Activated CD4-positive, alpha-beta T cell treated with anti-CD3 and anti-CD28 coated beads, Interleukin-2, Interleukin-4, amounts not matched to agents 100 ng/mL and 50 ng/mL, durations not matched to agents 16 hours and 8 hours (primary cell): ENCODE measurements around the gene GPHN.
"Not testable (repeated sequence)": the region's sequence is repeated elsewhere in the genome, so short reads cannot be mapped to it uniquely, and the experiment has no call there.

Experiments used
- DNase-seq: peaks from one replicate; pipeline ENCODE4 v3.0.0-alpha.2; 2020; ENCODE audit warnings: low spot score

The GPHN gene

GRCh38 chr14:67059596-67059995 is 551.6 kb downstream of the GPHN start:
- no peak for DNase-seq

GRCh38 chr14:67060546-67060945 is 552.6 kb downstream of the GPHN start:
- no peak for DNase-seq

- not testable (repeated sequence) for DNase-seq
Measured at GRCh38 chr14:67067070-67067814, 559.3 kb downstream of the GPHN start.

- no peak for DNase-seq
Measured at GRCh38 chr14:67068251-67068650, 560.3 kb downstream of the GPHN start.

- DNase-seq: no peak
Measured at GRCh38 chr14:67071506-67071905, 563.6 kb downstream of the GPHN start.

GRCh38 chr14:67077921-67078320 is 570.0 kb downstream of the GPHN start:
- DNase-seq: no peak

- no peak for DNase-seq
Measured at GRCh38 chr14:67079846-67080245, 571.9 kb downstream of the GPHN start.

GRCh38 chr14:67108230-67108629 is 600.3 kb downstream of the GPHN start:
- no peak for DNase-seq

GRCh38 chr14:67111022-67111421 is 603.1 kb downstream of the GPHN start:
- DNase-seq: no peak

GRCh38 chr14:67112344-67112743 is 604.4 kb downstream of the GPHN start:
- no peak for DNase-seq

GRCh38 chr14:67127174-67127573 is 619.2 kb downstream of the GPHN start:
- no peak for DNase-seq

GRCh38 chr14:67129768-67130167 is 621.8 kb downstream of the GPHN start:
- no peak for DNase-seq

GRCh38 chr14:67131691-67132090 is 623.7 kb downstream of the GPHN start:
- DNase-seq: no peak

GRCh38 chr14:67133144-67133543 is 625.2 kb downstream of the GPHN start:
- DNase-seq: no peak

GRCh38 chr14:67133595-67134441 is 625.9 kb downstream of the GPHN start:
- DNase-seq: peak; percentile 13

GRCh38 chr14:67137744-67138371 is 629.9 kb downstream of the GPHN start:
- no peak for DNase-seq

- DNase-seq: no peak
Measured at GRCh38 chr14:67140556-67140955, 632.6 kb downstream of the GPHN start.

GRCh38 chr14:67141146-67141900 is 633.4 kb downstream of the GPHN start:
- DNase-seq: no peak

- DNase-seq: no peak
Measured at GRCh38 chr14:67151082-67151666, 643.2 kb downstream of the GPHN start.

GRCh38 chr14:67158566-67158965 is 650.6 kb downstream of the GPHN start:
- DNase-seq: peak; percentile 68

GRCh38 chr14:67162385-67162784 is 654.4 kb downstream of the GPHN start:
- no peak for DNase-seq

GRCh38 chr14:67166450-67166853 is 658.5 kb downstream of the GPHN start:
- DNase-seq: peak; percentile 52
